Adrenal gland (tissue), 5 donors: Measurements from ENCODE around the gene GNG3.

Experiments
- POLR2A ChIP-seq, 2 donors: fragments of 450-650 bp; IDR thresholded peaks; one replicate each; pipeline ENCODE4 v1.6.1; 2017; ENCODE audit warnings: antibody characterized with exemption in 2 of 2, mild to moderate bottlenecking in 2 of 2, moderate library complexity in 1 of 2
- TF ChIP-seq, protein P1 (sequence below), 6 experiments: fragments of 450-650 bp in 4 of 6; fragments of 200-600 bp in 2 of 6; sonication (generic) in 1 of 6; IDR thresholded peaks; 1 replicate in 5 of 6; 2 replicates in 1 of 6; pipeline versions ENCODE4 v1.5.1 to v1.8.0; 2016 to 2021; ENCODE audit warnings: antibody characterized with exemption in 6 of 6, mild to moderate bottlenecking in 2 of 6, moderate library complexity in 1 of 6
- donor health status: DM: no; HTN: no; CAD: no.

DNA sequence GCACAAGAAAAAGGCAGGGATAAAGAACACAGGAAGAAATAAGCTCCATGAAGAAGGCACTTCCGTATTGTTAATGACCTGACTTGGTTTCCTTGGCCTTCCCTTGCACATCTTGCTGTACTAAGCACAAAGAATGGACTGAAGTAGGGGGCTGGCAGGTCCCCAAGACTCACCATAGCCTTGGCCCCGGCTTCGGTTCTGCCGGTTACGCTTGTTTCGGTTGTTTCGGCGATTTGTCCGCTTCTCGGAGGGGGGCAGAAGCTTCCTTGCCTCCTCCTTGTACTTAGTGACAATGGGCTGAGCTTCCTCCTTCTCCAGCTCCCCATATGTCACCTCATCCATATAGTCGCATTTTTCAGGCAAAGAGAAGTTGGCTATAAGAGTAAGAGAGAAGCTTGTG is 9.3 kb downstream of the GNG3 start:
- TF ChIP-seq POLR2A (IDR thresholded peaks at IDR 0.05) = no peak
- TF ChIP-seq, protein P1, sequence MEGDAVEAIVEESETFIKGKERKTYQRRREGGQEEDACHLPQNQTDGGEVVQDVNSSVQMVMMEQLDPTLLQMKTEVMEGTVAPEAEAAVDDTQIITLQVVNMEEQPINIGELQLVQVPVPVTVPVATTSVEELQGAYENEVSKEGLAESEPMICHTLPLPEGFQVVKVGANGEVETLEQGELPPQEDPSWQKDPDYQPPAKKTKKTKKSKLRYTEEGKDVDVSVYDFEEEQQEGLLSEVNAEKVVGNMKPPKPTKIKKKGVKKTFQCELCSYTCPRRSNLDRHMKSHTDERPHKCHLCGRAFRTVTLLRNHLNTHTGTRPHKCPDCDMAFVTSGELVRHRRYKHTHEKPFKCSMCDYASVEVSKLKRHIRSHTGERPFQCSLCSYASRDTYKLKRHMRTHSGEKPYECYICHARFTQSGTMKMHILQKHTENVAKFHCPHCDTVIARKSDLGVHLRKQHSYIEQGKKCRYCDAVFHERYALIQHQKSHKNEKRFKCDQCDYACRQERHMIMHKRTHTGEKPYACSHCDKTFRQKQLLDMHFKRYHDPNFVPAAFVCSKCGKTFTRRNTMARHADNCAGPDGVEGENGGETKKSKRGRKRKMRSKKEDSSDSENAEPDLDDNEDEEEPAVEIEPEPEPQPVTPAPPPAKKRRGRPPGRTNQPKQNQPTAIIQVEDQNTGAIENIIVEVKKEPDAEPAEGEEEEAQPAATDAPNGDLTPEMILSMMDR (IDR thresholded peaks at IDR 0.05) = no peak
